Neural cell (in vitro differentiated cells): Measurements from ENCODE around the gene AFDN. TPM values are rescaled to one million over a fixed set of nuclear protein-coding genes. Genes with fewer than 3 reads are reported as not detected.

ENCODE experiments used
- H2AFZ ChIP-seq: fragments of 200-600, 300-800 bp; sonication (generic), shearing (Covaris generic); 2 replicates; pipeline ENCODE4 v1.6.0; 2014; ENCODE audit warnings: low read depth, mild to moderate bottlenecking, antibody characterized with exemption, low read length, moderate library complexity
- H3F3A ChIP-seq: fragments of 200-600 bp; shearing (Covaris generic); 2 replicates; pipeline ENCODE4 v1.6.1; 2016; ENCODE audit warnings: mild to moderate bottlenecking, moderate library complexity, mixed read lengths, antibody characterized with exemption, low read length; ENCODE audit not compliant: insufficient read depth, poor library complexity, severe bottlenecking
- H3K27ac ChIP-seq: fragments of 200-600, 300-800 bp; sonication (generic), shearing (Covaris generic); 2 replicates; pipeline ENCODE4 v1.5.1; 2014; ENCODE audit warnings: mild to moderate bottlenecking, low read length, moderate library complexity
- H3K27me3 ChIP-seq: fragments of 300-800, 200-600 bp; sonication (generic), shearing (Covaris generic); 2 replicates; pipeline ENCODE4 v1.6.0; 2014; ENCODE audit warnings: mild to moderate bottlenecking, low read depth, low read length, moderate library complexity; ENCODE audit not compliant: insufficient read depth
- H3K36me3 ChIP-seq: fragments of 300-800, 200-600 bp; sonication (generic), shearing (Covaris generic); 2 replicates; pipeline ENCODE4 v1.5.1; 2014; ENCODE audit warnings: mild to moderate bottlenecking, antibody characterized with exemption, low read length, moderate library complexity; ENCODE audit not compliant: insufficient read depth
- H3K4me2 ChIP-seq: fragments of 300-800, 200-600 bp; sonication (generic), shearing (Covaris generic); 2 replicates; pipeline ENCODE4 v1.6.0; 2014; ENCODE audit warnings: mild to moderate bottlenecking, low read length
- H3K4me3 ChIP-seq: fragments of 300-800, 200-600 bp; sonication (generic), shearing (Covaris generic); 2 replicates; pipeline ENCODE4 v1.5.1; 2014; ENCODE audit warnings: mild to moderate bottlenecking, low read length, moderate library complexity
- H3K79me2 ChIP-seq: fragments of 200-600 bp; shearing (Covaris generic); replicated peaks from 2 replicates; pipeline ENCODE4 v1.6.0; 2014; ENCODE audit warnings: mild to moderate bottlenecking, low read length, moderate library complexity; ENCODE audit not compliant: insufficient read depth
- H3K9ac ChIP-seq: fragments of 300-800, 200-600 bp; sonication (generic), shearing (Covaris generic); 2 replicates; pipeline ENCODE4 v1.6.1; 2016; ENCODE audit warnings: mild to moderate bottlenecking, low read length, mixed read lengths
- H3K9me2 ChIP-seq: fragments of 200-600 bp; shearing (Covaris generic); 2 replicates; pipeline ENCODE4 v1.6.1; 2016; ENCODE audit warnings: mild to moderate bottlenecking, low read length, mixed read lengths; ENCODE audit not compliant: insufficient read depth
- H3K9me3 ChIP-seq: fragments of 200-600, 300-800 bp; sonication (generic), shearing (Covaris generic); 2 replicates; pipeline ENCODE4 v1.6.1; 2016; ENCODE audit warnings: mild to moderate bottlenecking, mixed run types, low read length, moderate library complexity, mixed read lengths
- H4K20me1 ChIP-seq: fragments of 200-600 bp; shearing (Covaris generic); 2 replicates; pipeline ENCODE4 v1.6.1; 2016; ENCODE audit warnings: mild to moderate bottlenecking, mixed run types; ENCODE audit not compliant: insufficient read depth
- CTCF ChIP-seq: fragments of 450-650 bp; IDR thresholded peaks from 2 replicates; pipeline ENCODE4 v1.5.1; 2014; ENCODE audit warnings: antibody characterized with exemption, mild to moderate bottlenecking, moderate library complexity; ENCODE audit not compliant: poor library complexity, severe bottlenecking
- EP300 ChIP-seq: fragments of 450-650 bp; conservative IDR thresholded peaks from 2 replicates; pipeline ENCODE4 v1.6.1; 2014; ENCODE audit warnings: antibody characterized with exemption, mild to moderate bottlenecking, moderate library complexity; ENCODE audit not compliant: poor library complexity, severe bottlenecking
- EZH2 ChIP-seq: fragments of 200-600, 300-800 bp; shearing (Covaris generic), sonication (generic); IDR thresholded peaks from 2 replicates; pipeline ENCODE4 v1.6.1; 2014; ENCODE audit warnings: antibody characterized with exemption, low read length, borderline replicate concordance, mild to moderate bottlenecking; ENCODE audit not compliant: insufficient read depth, poor library complexity, severe bottlenecking
- MXI1 ChIP-seq: fragments of 450-650 bp; conservative IDR thresholded peaks from 2 replicates; pipeline ENCODE4 v1.6.1; 2014; ENCODE audit warnings: antibody characterized with exemption, mild to moderate bottlenecking; ENCODE audit not compliant: poor library complexity, severe bottlenecking
- POLR2AphosphoS5 ChIP-seq: IDR thresholded peaks from 2 replicates; pipeline ENCODE4 v1.6.1; 2012
- RAD21 ChIP-seq: fragments of 450-650 bp; conservative IDR thresholded peaks from 2 replicates; pipeline ENCODE4 v1.6.1; 2014; ENCODE audit warnings: antibody characterized with exemption, mild to moderate bottlenecking, moderate library complexity
- REST ChIP-seq: IDR thresholded peaks from 2 replicates; pipeline ENCODE4 v1.6.1; 2012; ENCODE audit warnings: borderline replicate concordance
- SMC3 ChIP-seq: fragments of 450-650 bp; conservative IDR thresholded peaks from 2 replicates; pipeline ENCODE4 v1.6.1; 2014; ENCODE audit warnings: antibody characterized with exemption, mild to moderate bottlenecking, moderate library complexity; ENCODE audit not compliant: poor library complexity
- TAF1 ChIP-seq: IDR thresholded peaks from 2 replicates; pipeline ENCODE4 v1.6.1; 2012; ENCODE audit warnings: low read depth
- polyA plus RNA-seq: library from polyadenylated mRNA; depleted of rRNA; stranded (reverse); fragments of >200 nt; gene quantifications from 2 replicates; pipeline ENCODE4 v1.2.3, GENCODE V29; 2014

Gene AFDN
- polyA plus RNA-seq, 1 donor from 2014 or later, result 193 TPM

- H3K36me3 ChIP-seq, result peaks cover 16% of the 10 kb centered on the region
- no peak for TF ChIP-seq REST
- TF ChIP-seq MXI1, result no peak
- no peak for TF ChIP-seq SMC3
- no peak for TF ChIP-seq EZH2
- no peak for TF ChIP-seq RAD21
- TF ChIP-seq POLR2AphosphoS5, result no peak
- TF ChIP-seq EP300, result no peak
- TF ChIP-seq CTCF, result no peak
- no peak for TF ChIP-seq TAF1
- H3K4me2 ChIP-seq, result no peak overlapping the region
- no peak overlapping the region for H3K9ac ChIP-seq
- no peaks in the 10 kb centered on the region for H3K27me3 ChIP-seq
- no peaks in the 10 kb centered on the region for H3F3A ChIP-seq
- H4K20me1 ChIP-seq, result no peaks in the 10 kb centered on the region
- H3K79me2 ChIP-seq, result peaks cover 39% of the 10 kb centered on the region
- no peak overlapping the region for H3K4me3 ChIP-seq
- no peaks in the 10 kb centered on the region for H3K9me2 ChIP-seq
- no peaks in the 10 kb centered on the region for H3K9me3 ChIP-seq
- no peak overlapping the region for H3K27ac ChIP-seq
- no peak overlapping the region for H2AFZ ChIP-seq
These were observed 46.0 kb downstream of the AFDN start for GRCh38 chr6:167872538-167873210.

- peaks cover 9% of the 10 kb centered on the region for H3K79me2 ChIP-seq
- H3K4me3 ChIP-seq, result no peak overlapping the region
- H3K36me3 ChIP-seq, result peaks cover 7% of the 10 kb centered on the region
These were observed 51.5 kb downstream of the AFDN start for GRCh38 chr6:167877994-167878779.

More at GRCh38 chr6:167877994-167878779, 51.5 kb downstream of the AFDN start:
- Histone ChIP-seq H3K4me2 (no peak overlapping the region), H3K9ac (no peak overlapping the region), H3K27me3 (no peaks in the 10 kb centered on the region), H3K9me3 (no peaks in the 10 kb centered on the region), H2AFZ (no peak overlapping the region), H3K9me2 (no peaks in the 10 kb centered on the region), H3K27ac (no peak overlapping the region), H4K20me1 (no peaks in the 10 kb centered on the region), H3F3A (no peaks in the 10 kb centered on the region)
- no peak for TF ChIP-seq RAD21
- no peak for TF ChIP-seq TAF1
- no peak for TF ChIP-seq EP300
- no peak for TF ChIP-seq EZH2
- no peak for TF ChIP-seq MXI1
- TF ChIP-seq SMC3, result no peak
- TF ChIP-seq POLR2AphosphoS5, result no peak
- no peak for TF ChIP-seq REST
- no peak for TF ChIP-seq CTCF
